ENCODE measurements around the gene MAN1A1.

- no peak for TF ChIP-seq CTCF (IDR thresholded peaks at IDR 0.05)
- no peak for TF ChIP-seq POLR2A (IDR thresholded peaks at IDR 0.05)
Observed at GRCh38 chr6:119195848-119196247, 153.7 kb downstream of the MAN1A1 start.

Measured in body of pancreas (tissue), 4 donors.